C4-2B (cell line): Measurements from ENCODE around the gene SH3PXD2B.

ENCODE experiments used
- H3K27ac ChIP-seq: fragments of 450-650 bp; 2 replicates; pipeline ENCODE4 v1.5.1; 2017
- CTCF ChIP-seq: fragments of 450-650 bp; conservative IDR thresholded peaks from 2 replicates; pipeline ENCODE4 v1.5.1; 2017; ENCODE audit warnings: mild to moderate bottlenecking
- ZFX ChIP-seq: fragments of 450-650 bp; IDR thresholded peaks from 2 replicates; pipeline ENCODE4 v1.6.1; 2017

Gene SH3PXD2B

GRCh38 chr5:172473427-172473826, 19.1 kb upstream of the SH3PXD2B start:
- TF ChIP-seq ZFX (no peak), CTCF (no peak)
- H3K27ac ChIP-seq = no peak overlapping the region

- no peak for TF ChIP-seq ZFX
- TF ChIP-seq CTCF = no peak
- no peak overlapping the region for H3K27ac ChIP-seq
Observed at GRCh38 chr5:172469697-172470096, 15.4 kb upstream of the SH3PXD2B start.

- TF ChIP-seq CTCF (no peak), ZFX (no peak)
- no peak overlapping the region for H3K27ac ChIP-seq
Observed at GRCh38 chr5:172466062-172466461, 11.7 kb upstream of the SH3PXD2B start.

- no peak for TF ChIP-seq ZFX
- no peak for TF ChIP-seq CTCF
- H3K27ac ChIP-seq = no peak overlapping the region
Observed at GRCh38 chr5:172463031-172463430, 8.7 kb upstream of the SH3PXD2B start.

GRCh38 chr5:172459783-172460165, 5.4 kb upstream of the SH3PXD2B start:
- TF ChIP-seq ZFX (no peak), CTCF (no peak)
- H3K27ac ChIP-seq = no peak overlapping the region

GRCh38 chr5:172458976-172459782, 4.9 kb upstream of the SH3PXD2B start:
- no peak overlapping the region for H3K27ac ChIP-seq
- no peak for TF ChIP-seq ZFX

GRCh38 chr5:172456076-172456722, 1.9 kb upstream of the SH3PXD2B start:
- no peak for TF ChIP-seq ZFX
- TF ChIP-seq CTCF = no peak
- no peak overlapping the region for H3K27ac ChIP-seq
